Astrocyte of the spinal cord (primary cell): ENCODE measurements around the gene HDAC4.

Source experiments
- DNase-seq: peaks from one replicate; pipeline ENCODE4 v3.0.0; 2011; ENCODE audit warnings: low read depth, low spot score
- H3K4me3 ChIP-seq: 2 replicates; pipeline ENCODE4 v1.5.1; 2011; ENCODE audit warnings: low read depth, mild to moderate bottlenecking, low read length, moderate library complexity
- CTCF ChIP-seq: IDR thresholded peaks from 2 replicates; pipeline ENCODE4 v1.5.1; 2012; ENCODE audit warnings: low read depth, mild to moderate bottlenecking, low read length, inconsistent platforms
- in situ Hi-C: cut with HindIII; loops from 2 replicates; pipeline ENCODE4 v1.10.0; 2017; ENCODE audit warnings: low sequenced_read_pairs

Gene HDAC4

GRCh38 chr2:239304533-239305221 is 96.1 kb downstream of the HDAC4 start:
- H3K4me3 ChIP-seq: no peak overlapping the region
- no peak for TF ChIP-seq CTCF
- no peak for DNase-seq
- in situ Hi-C loops: no loop called here

- H3K4me3 ChIP-seq: no peak overlapping the region
- no peak for TF ChIP-seq CTCF
- DNase-seq: no peak
- in situ Hi-C loops: no loop called here
Measured at GRCh38 chr2:239303711-239304532, 96.9 kb downstream of the HDAC4 start.

GRCh38 chr2:239302808-239303557 is 97.8 kb downstream of the HDAC4 start:
- DNase-seq: no peak
- H3K4me3 ChIP-seq: no peak overlapping the region
- in situ Hi-C loops: no loop called here
- no peak for TF ChIP-seq CTCF

DNA sequence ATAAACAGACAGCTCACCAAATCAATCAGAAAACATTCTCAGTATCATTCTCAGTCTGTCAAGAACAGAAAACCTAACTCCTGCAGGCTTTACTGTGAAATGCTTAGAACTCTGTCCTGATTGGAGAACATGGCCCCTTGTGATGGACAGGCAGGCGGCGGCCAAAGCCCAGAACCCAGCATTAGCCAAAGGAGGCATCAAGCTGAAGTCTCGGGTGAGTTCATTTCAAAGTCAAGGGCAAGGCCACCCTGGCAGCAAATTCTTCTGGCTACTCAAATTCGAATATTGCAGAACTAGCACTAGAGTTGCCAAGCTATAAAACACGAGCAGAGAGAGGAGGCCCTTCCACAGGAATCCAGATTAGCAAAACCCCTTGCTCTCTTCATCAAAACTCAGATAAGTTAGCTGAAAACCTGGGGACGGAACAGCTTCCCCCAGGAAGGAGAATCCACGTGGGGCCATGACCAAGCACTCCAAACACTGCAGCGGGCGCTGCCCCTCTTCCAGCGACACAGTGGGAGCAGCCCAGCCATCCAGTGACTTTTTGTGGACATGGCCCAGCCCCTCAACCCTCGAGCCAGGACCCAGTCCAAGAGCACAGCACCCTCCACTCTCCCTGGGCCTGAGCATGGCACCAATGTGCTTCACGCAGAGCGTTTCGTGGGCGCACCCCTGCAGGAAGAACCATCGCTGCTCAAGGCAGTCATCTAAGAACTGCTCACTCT is 98.6 kb downstream of the HDAC4 start:
- DNase-seq: no peak
- TF ChIP-seq CTCF: no peak
- in situ Hi-C loops: no loop called here
- no peak overlapping the region for H3K4me3 ChIP-seq

DNA sequence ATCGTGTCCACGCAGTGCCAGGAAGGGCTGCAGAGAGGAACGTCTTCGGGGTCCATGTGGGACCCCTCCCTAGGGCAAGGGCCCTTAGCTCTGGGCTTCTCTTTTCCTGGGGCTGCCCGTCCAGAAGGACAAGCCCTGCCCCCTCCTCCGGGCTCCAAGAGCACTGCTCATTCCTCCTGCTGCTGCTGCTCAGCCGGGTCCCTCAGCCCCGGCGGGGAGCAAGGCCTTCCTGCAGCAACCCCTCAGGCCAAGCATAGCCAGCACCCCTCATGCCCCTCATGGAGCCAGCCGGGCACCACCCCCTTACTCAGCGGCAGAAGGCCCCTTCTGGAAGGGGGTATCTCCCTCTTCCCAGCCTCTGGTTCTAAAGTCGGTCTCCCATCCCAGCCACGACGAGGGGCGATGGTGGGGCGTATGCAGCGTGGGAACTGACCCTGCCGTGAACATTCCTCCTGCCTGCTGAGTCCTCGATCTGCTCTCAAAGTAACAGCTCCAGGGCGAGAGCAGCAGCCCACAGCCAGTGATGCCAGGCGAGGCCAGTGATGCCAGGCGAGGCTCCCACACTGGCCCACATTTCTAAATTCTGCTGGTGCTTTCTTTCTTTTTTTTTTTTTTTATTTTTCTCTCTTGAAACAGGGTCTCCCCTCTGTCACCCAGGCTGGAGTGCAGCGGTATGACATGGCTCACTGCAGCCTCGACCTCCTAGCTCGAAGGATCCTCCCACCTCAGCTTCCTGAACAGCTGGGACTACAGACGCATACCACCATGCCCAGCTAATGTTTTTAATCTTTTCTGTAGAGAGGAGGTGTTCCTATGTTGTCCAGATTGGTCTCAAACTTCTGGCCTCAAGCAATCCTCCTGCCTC is 99.7 kb downstream of the HDAC4 start:
- no peak for DNase-seq
- TF ChIP-seq CTCF: no peak
- in situ Hi-C loops: no loop called here
- no peak overlapping the region for H3K4me3 ChIP-seq
